ENCODE results near the gene KCNQ5.

GRCh38 chr6:72616406-72617015 lies 5.4 kb upstream of the KCNQ5 start:
- no peak for TF ChIP-seq TCF12 (IDR thresholded peaks at IDR 0.05; ENCODE audit: low read depth, low read length)
- TF ChIP-seq JUN (IDR thresholded peaks at IDR 0.05; ENCODE audit: low read depth, low read length) = no peak
- no peak for TF ChIP-seq JUND (IDR thresholded peaks at IDR 0.05; ENCODE audit: low read length)
- TF ChIP-seq RAD21 (IDR thresholded peaks at IDR 0.05 in 1 of 2, conservative IDR thresholded peaks at IDR 0.05 in 1 of 2; ENCODE audit: low read depth in 2 of 2, low read length in 2 of 2) = peak; percentile 49 to 54
- no peak for TF ChIP-seq TAF7 (optimal IDR thresholded peaks at IDR 0.05; ENCODE audit: borderline replicate concordance, low read depth, low read length)
- TF ChIP-seq CTCF (IDR thresholded peaks at IDR 0.05; ENCODE audit: control extremely low read depth in 1 of 3, insufficient read depth in 1 of 3, low read depth in 1 of 3, low read length in 3 of 3) = peak in 2 of 3 experiments; percentile 35 to 47; a peak in 2 of 4 replicates

Data from H1 (cell line).